Natural killer cell (primary cell): ENCODE measurements around the gene TMA7. TPM values are rescaled to one million over a fixed set of nuclear protein-coding genes. Genes with fewer than 3 reads are reported as not detected.
A peak's percentile ranks its signal among the peaks of the same experiment; 100 is the strongest.

Experiments
- ATAC-seq, 3 donors: fragments of 150-1000 bp in 2 of 3; fragments of 200-7000 bp in 1 of 3; cut with Tn5 transposase; 1 replicate in 1 of 3; 2 replicates in 2 of 3; pipeline ENCODE4 v1.10.0; 2021; ENCODE audit warnings: mild to moderate bottlenecking in 2 of 3, moderate library complexity in 2 of 3
- DNase-seq, 2 donors: peaks; one replicate each; pipeline versions ENCODE4 v3.0.0 to v3.0.0-alpha.2; 2013 to 2021; ENCODE audit warnings: mixed read lengths in 1 of 2
- H3K27ac ChIP-seq: one replicate; pipeline ENCODE4 v1.5.1; 2013; ENCODE audit warnings: mild to moderate bottlenecking, low read length
- H3K27me3 ChIP-seq: one replicate; pipeline ENCODE4 v1.6.1; 2013; ENCODE audit warnings: low read length; ENCODE audit not compliant: control insufficient read depth, insufficient read depth
- H3K36me3 ChIP-seq: one replicate; pipeline ENCODE4 v1.6.1; 2013; ENCODE audit warnings: low read length; ENCODE audit not compliant: control insufficient read depth, insufficient read depth
- H3K4me1 ChIP-seq: one replicate; pipeline ENCODE4 v1.6.1; 2013; ENCODE audit warnings: low read length; ENCODE audit not compliant: control insufficient read depth, insufficient read depth
- H3K4me3 ChIP-seq: one replicate; pipeline ENCODE4 v1.5.1; 2013; ENCODE audit warnings: low read length
- H3K9me3 ChIP-seq: one replicate; pipeline ENCODE4 v1.6.1; 2013; ENCODE audit warnings: low read length; ENCODE audit not compliant: control insufficient read depth, insufficient read depth
- H3K27ac Mint-ChIP-seq, 2 donors: one replicate each; pipeline ENCODE4 v1.8.0; 2022; ENCODE audit warnings: mild to moderate bottlenecking in 2 of 2, mixed read lengths in 2 of 2, moderate library complexity in 1 of 2
- H3K27me3 Mint-ChIP-seq, 2 donors: one replicate each; pipeline ENCODE4 v1.8.0; 2022; ENCODE audit warnings: low read depth in 2 of 2, mixed read lengths in 2 of 2
- H3K36me3 Mint-ChIP-seq: one replicate; pipeline ENCODE4 v1.8.0; 2022; ENCODE audit warnings: mixed read lengths
- H3K4me1 Mint-ChIP-seq, 2 donors: one replicate each; pipeline ENCODE4 v1.8.0; 2022; ENCODE audit warnings: mixed read lengths in 2 of 2
- H3K4me3 Mint-ChIP-seq: one replicate; pipeline ENCODE4 v1.8.0; 2022; ENCODE audit warnings: mild to moderate bottlenecking, moderate library complexity, mixed read lengths
- H3K9me3 Mint-ChIP-seq, 2 donors: one replicate each; pipeline ENCODE4 v1.8.0; 2022; ENCODE audit warnings: mixed read lengths in 2 of 2
- CTCF ChIP-seq: fragments of 200-600 bp; IDR thresholded peaks from one replicate; pipeline ENCODE4 v1.8.0; 2022; ENCODE audit warnings: antibody characterized with exemption
- WGBS: methylation state at CpG from one replicate; pipeline ENCODE4 v1.1.7; 2013; ENCODE audit warnings: missing lambda C conversion rate; ENCODE audit not compliant: insufficient coverage; 5-methylcytosine and 5-hydroxymethylcytosine counted together
- intact Hi-C: fragments of 100-400 bp; cut with micrococcal nuclease; formaldehyde crosslinking; loops from one replicate; pipeline ENCODE4 v1.14.2; 2022
- total RNA-seq, 4 donors: library from RNA; stranded (reverse); fragments of 120-200 nt in 1 of 4; gene quantifications; one replicate each; pipeline versions ENCODE4 v1.2.3 to v1.2.4, GENCODE V29; 2013 to 2022

The TMA7 gene
- total RNA-seq, 3 donors from 2014 or later (not counting 1 experiment from before 2014, with no cell fraction given), result 192 to 239 (median 229) TPM

- Histone ChIP-seq H3K27ac (peak overlapping the region; percentile 98), H3K9me3 (no peaks in the 10 kb centered on the region), H3K4me3 (no peak overlapping the region), H3K27me3 (no peaks in the 10 kb centered on the region), H3K4me1 (peaks cover 77% of the 10 kb centered on the region), H3K36me3 (peaks cover 27% of the 10 kb centered on the region)
- H3K4me1 Mint-ChIP-seq, result peaks cover 37 to 52% of the 10 kb centered on the region in 2 donors
- H3K27me3 Mint-ChIP-seq, result no peaks in the 10 kb centered on the region
- no peaks in the 10 kb centered on the region for H3K9me3 Mint-ChIP-seq
- no peak for TF ChIP-seq CTCF
- WGBS, result 87% methylated on average over 7 of the region's 7 CpGs
- intact Hi-C loops, result loop anchor here (5.0 kb wide), 1 partner anchor 40 kb away; no protein-coding TSS in a partner anchor
- no peaks in the 10 kb centered on the region for H3K36me3 Mint-ChIP-seq
- H3K4me3 Mint-ChIP-seq, result peak overlapping the region; percentile 87
- DNase-seq, result no peak
- no peak for ATAC-seq
- H3K27ac Mint-ChIP-seq, result peak overlapping the region; percentile 97 to 99
Measured at GRCh38 chr3:48467473-48468267, 27.6 kb downstream of the TMA7 start.

GRCh38 chr3:48468329-48468731, 28.3 kb downstream of the TMA7 start:
- H3K4me1 Mint-ChIP-seq, result peaks cover 44 to 58% of the 10 kb centered on the region in 2 donors
- H3K4me3 ChIP-seq, result no peak overlapping the region
- no peak for DNase-seq
- H3K9me3 ChIP-seq, result no peaks in the 10 kb centered on the region
- TF ChIP-seq CTCF, result no peak
- no peaks in the 10 kb centered on the region for H3K27me3 ChIP-seq
- intact Hi-C loops, result loop anchor here (5.0 kb wide), 1 partner anchor 39 kb away; no protein-coding TSS in a partner anchor
- H3K4me3 Mint-ChIP-seq, result peak overlapping the region; percentile 87
- peak overlapping the region; percentile 98 for H3K27ac ChIP-seq
- peak overlapping the region; percentile 97 to 99 for H3K27ac Mint-ChIP-seq
- peaks cover 81% of the 10 kb centered on the region for H3K4me1 ChIP-seq
- H3K36me3 Mint-ChIP-seq, result no peaks in the 10 kb centered on the region
- no peaks in the 10 kb centered on the region for H3K9me3 Mint-ChIP-seq
- no peak for ATAC-seq
- no peaks in the 10 kb centered on the region for H3K27me3 Mint-ChIP-seq
- 96% methylated on average over 8 of the region's 8 CpGs for WGBS
- H3K36me3 ChIP-seq, result peaks cover 27% of the 10 kb centered on the region

- 92% methylated on average over 29 of the region's 29 CpGs for WGBS
- Mint-ChIP-seq H3K4me1 (peaks cover 48 to 63% of the 10 kb centered on the region in 2 donors), H3K36me3 (no peaks in the 10 kb centered on the region)
Measured at GRCh38 chr3:48469046-48469915, 29.2 kb downstream of the TMA7 start.

More at GRCh38 chr3:48469046-48469915, 29.2 kb downstream of the TMA7 start:
- H3K9me3 ChIP-seq, result no peaks in the 10 kb centered on the region
- H3K27me3 ChIP-seq, result no peaks in the 10 kb centered on the region
- no peaks in the 10 kb centered on the region for H3K9me3 Mint-ChIP-seq
- peaks cover 85% of the 10 kb centered on the region for H3K4me1 ChIP-seq
- H3K36me3 ChIP-seq, result peaks cover 27% of the 10 kb centered on the region
- no peak overlapping the region for H3K4me3 ChIP-seq
- no peak for DNase-seq
- no peak for TF ChIP-seq CTCF
- no peaks in the 10 kb centered on the region for H3K27me3 Mint-ChIP-seq
- ATAC-seq, result no peak
- H3K4me3 Mint-ChIP-seq, result peak overlapping the region; percentile 50
- intact Hi-C loops, result loop anchor here (5.0 kb wide), 1 partner anchor 38 kb away; no protein-coding TSS in a partner anchor
- peak overlapping the region; percentile 67 to 97 for H3K27ac Mint-ChIP-seq
- no peak overlapping the region for H3K27ac ChIP-seq
